Stomach (tissue), 9 donors: ENCODE measurements around the gene FRAT2. TPM values are rescaled to one million over a fixed set of nuclear protein-coding genes. Genes with fewer than 3 reads are reported as not detected.

Experiments used
- DNase-seq, 2 donors: peaks; one replicate each; pipeline versions ENCODE4 v3.0.0 to v3.0.0-alpha.2; 2013 to 2019
- H3K27ac ChIP-seq, 5 donors: fragments of 200-600 bp in 4 of 5; sonication (generic) in 4 of 5; one replicate each; pipeline ENCODE4 v1.5.1; 2013 to 2019; ENCODE audit warnings: mild to moderate bottlenecking in 1 of 5, moderate library complexity in 1 of 5
- H3K27me3 ChIP-seq, 3 donors: fragments of 200-600 bp; sonication (generic); one replicate each; pipeline ENCODE4 v1.5.1; 2017 to 2019; ENCODE audit warnings: mixed run types in 1 of 3
- H3K36me3 ChIP-seq, 4 donors: fragments of 200-600 bp; sonication (generic); 1 replicate in 3 of 4; 2 replicates in 1 of 4; pipeline ENCODE4 v1.5.1; 2016 to 2019
- H3K4me1 ChIP-seq, 4 donors: fragments of 200-600 bp; sonication (generic); one replicate each; pipeline ENCODE4 v1.5.1; 2016 to 2019
- H3K4me3 ChIP-seq, 4 donors: fragments of 200-600 bp; sonication (generic) in 3 of 4; one replicate each; pipeline ENCODE4 v1.5.1; 2016 to 2019; ENCODE audit warnings: mild to moderate bottlenecking in 1 of 4
- H3K9me3 ChIP-seq, 4 donors: fragments of 200-600 bp; sonication (generic); one replicate each; pipeline ENCODE4 v1.5.1; 2016 to 2019
- CTCF ChIP-seq, 7 experiments: fragments of 450-650 bp in 4 of 7; fragments of 200-600 bp in 3 of 7; sonication (generic) in 3 of 7; IDR thresholded peaks; one replicate each; pipeline ENCODE4 v1.5.1; 2016 to 2019; ENCODE audit warnings: antibody characterized with exemption in 7 of 7, control low read depth in 2 of 7, mild to moderate bottlenecking in 1 of 7
- EP300 ChIP-seq: sonication (generic); formaldehyde crosslinking; IDR thresholded peaks from one replicate; pipeline ENCODE4 v1.6.1; 2017; ENCODE audit warnings: antibody characterized with exemption
- POLR2A ChIP-seq, 4 donors: fragments of 450-650 bp; IDR thresholded peaks; one replicate each; pipeline ENCODE4 v1.6.1; 2016; ENCODE audit warnings: antibody characterized with exemption in 4 of 4, control low read depth in 2 of 4, mild to moderate bottlenecking in 1 of 4, moderate library complexity in 1 of 4
- POLR2AphosphoS5 ChIP-seq, 3 donors: sonication (generic); formaldehyde crosslinking; IDR thresholded peaks; one replicate each; pipeline ENCODE4 v1.6.1; 2016; ENCODE audit warnings: antibody characterized with exemption in 3 of 3
- WGBS, 5 donors: extraction: QIAGEN DNeasy Blood & Tissue Kit in 3 of 5; methylation state at CpG; one replicate each; pipeline versions ENCODE4 v1.1.5 to v1.1.7; 2013 to 2018; 5-methylcytosine and 5-hydroxymethylcytosine counted together
- intact Hi-C: fragments of 100-400 bp; cut with DNase I; formaldehyde crosslinking; loops from one replicate; pipeline ENCODE4 v1.15.1; 2023; ENCODE audit warnings: low total_unique reads
- polyA plus RNA-seq, 3 donors: library from polyadenylated mRNA; stranded (reverse); fragments of 200-250 nt; gene quantifications; one replicate each; pipeline ENCODE4 v1.2.3, GENCODE V29; 2013
- total RNA-seq, 5 donors: library from RNA; depleted of rRNA; stranded (reverse); fragments of >200 nt; gene quantifications; one replicate each; pipeline versions ENCODE4 v1.1.0 to v1.2.3, GENCODE V29; 2014 to 2016
- donor health status: healthy with polysubstance abuse.
- donor health status: Bipolar disorder and iron deficiency.
- donor health status: healthy.

The FRAT2 gene
- total and polyA plus RNA-seq, 8 donors, result 6.4 to 213 (median 15.2) TPM

GRCh38 chr10:97365761-97366351, 31.3 kb upstream of the FRAT2 start:
- Histone ChIP-seq H3K27ac (peak overlapping the region in 3 of 5 donors; percentile 34 to 81 (median 77)), H3K27me3 (no peaks in the 10 kb centered on the region), H3K4me1 (peaks cover 0 to 24% (median 0%) of the 10 kb centered on the region in 4 donors), H3K9me3 (no peaks in the 10 kb centered on the region), H3K4me3 (no peak overlapping the region), H3K36me3 (peaks cover 39 to 96% (median 90%) of the 10 kb centered on the region in 4 donors)
- 74 to 90% (median 83%) methylated on average over 19 of the region's 19 CpGs for WGBS, 5 donors
- no peak for DNase-seq
- TF ChIP-seq POLR2AphosphoS5 (IDR thresholded peaks at IDR 0.05) (no peak), POLR2A (IDR thresholded peaks at IDR 0.05) (no peak), EP300 (no peak), CTCF (IDR thresholded peaks at IDR 0.05) (no peak)
- intact Hi-C loops, result no loop called here

DNA sequence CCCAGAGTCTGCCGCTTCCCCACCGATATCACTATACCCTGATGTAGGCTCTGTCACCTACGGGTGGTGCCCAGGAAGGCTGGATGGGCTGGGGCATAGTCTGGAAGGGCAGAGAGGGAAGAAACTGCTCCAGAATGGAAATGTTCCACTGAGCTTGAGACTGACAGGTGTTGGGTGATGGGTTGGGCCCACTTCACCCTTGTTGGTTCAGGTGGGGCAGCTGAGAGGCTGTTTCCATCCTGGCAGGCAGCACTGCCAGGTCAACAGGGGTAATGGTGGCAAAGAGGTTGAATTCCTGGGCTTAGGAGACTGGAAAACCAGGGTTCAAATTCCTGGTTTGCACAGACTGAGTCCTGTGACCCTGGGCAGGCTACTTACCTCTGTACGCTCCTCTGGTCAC, 28.5 kb upstream of the FRAT2 start:
- intact Hi-C loops, result no loop called here

GRCh38 chr10:97362310-97363033, 27.9 kb upstream of the FRAT2 start:
- Histone ChIP-seq H3K4me1 (peaks cover 0 to 24% (median 0%) of the 10 kb centered on the region in 4 donors), H3K27me3 (no peaks in the 10 kb centered on the region), H3K36me3 (peaks cover 25 to 96% (median 89%) of the 10 kb centered on the region in 4 donors), H3K27ac (no peak overlapping the region), H3K4me3 (no peak overlapping the region), H3K9me3 (no peaks in the 10 kb centered on the region)
- intact Hi-C loops, result no loop called here
- TF ChIP-seq EP300 (no peak), CTCF (IDR thresholded peaks at IDR 0.05) (no peak), POLR2A (IDR thresholded peaks at IDR 0.05) (no peak), POLR2AphosphoS5 (IDR thresholded peaks at IDR 0.05) (no peak)
- 73 to 85% (median 79%) methylated on average over 11 of the region's 11 CpGs for WGBS, 5 donors
- no peak for DNase-seq

More for the DNA sequence above, 28.5 kb upstream of the FRAT2 start:
- H3K27me3 ChIP-seq, result no peaks in the 10 kb centered on the region
- no peak overlapping the region for H3K4me3 ChIP-seq
- DNase-seq, result no peak
- peaks cover 0 to 24% (median 0%) of the 10 kb centered on the region in 4 donors for H3K4me1 ChIP-seq
- TF ChIP-seq CTCF (IDR thresholded peaks at IDR 0.05), result no peak
- TF ChIP-seq EP300, result no peak
- no peak for TF ChIP-seq POLR2A (IDR thresholded peaks at IDR 0.05)
- TF ChIP-seq POLR2AphosphoS5 (IDR thresholded peaks at IDR 0.05), result no peak
- H3K27ac ChIP-seq, result no peak overlapping the region
- H3K36me3 ChIP-seq, result peaks cover 25 to 96% (median 89%) of the 10 kb centered on the region in 4 donors
- WGBS, 5 donors, result 95 to 98% (median 97%) methylated on average over 4 of the region's 4 CpGs
- H3K9me3 ChIP-seq, result no peaks in the 10 kb centered on the region

DNA sequence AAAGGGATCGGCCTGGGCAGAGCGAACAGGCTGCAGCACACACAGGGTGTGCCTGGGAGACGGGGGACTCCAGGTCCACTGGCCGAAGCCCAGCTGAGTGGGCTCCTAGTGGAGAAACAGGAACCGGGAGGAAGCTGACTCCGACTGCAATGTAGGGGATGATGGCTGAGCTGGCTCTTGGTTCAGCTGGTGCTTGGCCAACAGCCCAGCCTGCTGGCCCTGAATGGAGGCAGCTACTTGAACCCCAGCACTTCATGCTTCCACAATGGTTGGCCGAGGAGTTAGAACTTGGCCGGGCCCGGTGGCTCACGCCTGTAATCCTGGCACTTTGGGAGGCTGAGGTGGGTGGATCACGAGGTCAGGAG, 27.0 kb upstream of the FRAT2 start:
- Histone ChIP-seq H3K27me3 (no peaks in the 10 kb centered on the region), H3K9me3 (no peaks in the 10 kb centered on the region), H3K4me3 (no peak overlapping the region), H3K4me1 (peaks cover 0 to 18% (median 0%) of the 10 kb centered on the region in 4 donors), H3K36me3 (peaks cover 21 to 96% (median 89%) of the 10 kb centered on the region in 4 donors), H3K27ac (no peak overlapping the region)
- intact Hi-C loops, result no loop called here
- DNase-seq, result no peak
- no peak for TF ChIP-seq CTCF (IDR thresholded peaks at IDR 0.05)
- TF ChIP-seq POLR2A (IDR thresholded peaks at IDR 0.05), result no peak
- no peak for TF ChIP-seq POLR2AphosphoS5 (IDR thresholded peaks at IDR 0.05)
- no peak for TF ChIP-seq EP300
- WGBS, 5 donors, result 78 to 93% (median 88%) methylated on average over 6 to 11 of the region's 11 CpGs
